ENCODE measurements around the gene COMMD2.

- TF ChIP-seq POLR2AphosphoS5 (IDR thresholded peaks at IDR 0.05; ENCODE audit: low read depth, low read length) (no peak), POLR2A (IDR thresholded peaks at IDR 0.05; ENCODE audit: low read depth, low read length) (no peak), TAF1 (IDR thresholded peaks at IDR 0.05; ENCODE audit: borderline replicate concordance, low read depth, low read length) (no peak)
These were observed 11.4 kb upstream of the COMMD2 start for GRCh38 chr3:149763565-149764195.
